Inflammatory macrophage treated with lipopolysaccharide for 1 hour (primary cell): Measurements from ENCODE around the gene CBLC.
A peak's percentile ranks its signal among the peaks of the same experiment; 100 is the strongest.

Experiments
- DNase-seq, 2 donors: peaks; one replicate each; pipeline ENCODE4 v3.0.0-alpha.2; 2020 to 2022

The CBLC gene, protein sequence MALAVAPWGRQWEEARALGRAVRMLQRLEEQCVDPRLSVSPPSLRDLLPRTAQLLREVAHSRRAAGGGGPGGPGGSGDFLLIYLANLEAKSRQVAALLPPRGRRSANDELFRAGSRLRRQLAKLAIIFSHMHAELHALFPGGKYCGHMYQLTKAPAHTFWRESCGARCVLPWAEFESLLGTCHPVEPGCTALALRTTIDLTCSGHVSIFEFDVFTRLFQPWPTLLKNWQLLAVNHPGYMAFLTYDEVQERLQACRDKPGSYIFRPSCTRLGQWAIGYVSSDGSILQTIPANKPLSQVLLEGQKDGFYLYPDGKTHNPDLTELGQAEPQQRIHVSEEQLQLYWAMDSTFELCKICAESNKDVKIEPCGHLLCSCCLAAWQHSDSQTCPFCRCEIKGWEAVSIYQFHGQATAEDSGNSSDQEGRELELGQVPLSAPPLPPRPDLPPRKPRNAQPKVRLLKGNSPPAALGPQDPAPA

DNA sequence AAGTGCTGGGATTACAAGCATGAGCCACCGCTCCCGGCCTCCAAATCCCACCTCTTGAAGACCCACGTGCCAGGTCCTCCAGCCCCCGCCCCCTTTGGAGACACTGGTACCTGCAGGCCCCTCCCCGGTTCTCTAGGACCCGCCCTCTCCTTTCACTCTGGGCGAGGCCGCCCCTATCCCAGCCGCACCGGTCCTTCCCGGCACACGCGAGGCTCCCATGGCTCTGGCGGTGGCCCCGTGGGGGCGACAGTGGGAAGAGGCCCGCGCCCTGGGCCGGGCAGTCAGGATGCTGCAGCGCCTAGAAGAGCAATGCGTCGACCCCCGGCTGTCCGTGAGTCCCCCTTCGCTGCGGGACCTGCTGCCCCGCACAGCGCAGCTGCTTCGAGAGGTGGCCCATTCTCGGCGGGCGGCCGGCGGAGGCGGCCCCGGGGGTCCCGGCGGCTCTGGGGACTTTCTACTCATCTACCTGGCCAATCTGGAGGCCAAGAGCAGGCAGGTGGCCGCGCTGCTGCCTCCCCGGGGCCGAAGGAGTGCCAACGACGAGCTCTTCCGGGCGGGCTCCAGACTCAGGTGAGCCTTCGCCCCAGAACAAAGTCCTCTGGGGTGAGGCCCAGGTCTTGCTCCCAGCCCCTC, at the start of gene CBLC:
Gene CBLC, plus strand, starts transcription at position 176 of the 633 bp plus-strand sequence. Its CDS starts 42 bp downstream, at position 218.
- DNase-seq, result no peak

DNA sequence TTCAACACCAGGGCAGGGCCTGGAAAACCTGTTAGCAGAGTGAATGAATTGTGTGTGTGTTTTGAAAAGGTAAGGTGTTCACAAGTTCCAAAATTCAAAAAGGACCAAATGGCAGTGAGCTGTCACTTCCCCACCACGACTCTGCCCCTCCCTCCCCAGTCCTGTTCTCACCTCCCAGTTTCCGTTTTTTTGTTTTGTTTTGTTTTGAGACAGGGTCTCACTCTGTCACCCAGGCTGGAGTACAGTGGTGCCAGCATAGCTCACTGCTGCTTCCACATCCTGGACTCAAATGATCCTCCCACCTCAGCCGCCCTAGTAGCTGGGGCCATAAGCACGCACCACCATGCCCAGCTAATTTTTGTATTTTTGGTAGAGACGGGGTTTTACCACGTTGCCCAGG, 49.5 kb upstream of the CBLC start:
- no peak for DNase-seq

- DNase-seq, result no peak
Measured at GRCh38 chr19:44729516-44730033, 48.1 kb upstream of the CBLC start.

DNA sequence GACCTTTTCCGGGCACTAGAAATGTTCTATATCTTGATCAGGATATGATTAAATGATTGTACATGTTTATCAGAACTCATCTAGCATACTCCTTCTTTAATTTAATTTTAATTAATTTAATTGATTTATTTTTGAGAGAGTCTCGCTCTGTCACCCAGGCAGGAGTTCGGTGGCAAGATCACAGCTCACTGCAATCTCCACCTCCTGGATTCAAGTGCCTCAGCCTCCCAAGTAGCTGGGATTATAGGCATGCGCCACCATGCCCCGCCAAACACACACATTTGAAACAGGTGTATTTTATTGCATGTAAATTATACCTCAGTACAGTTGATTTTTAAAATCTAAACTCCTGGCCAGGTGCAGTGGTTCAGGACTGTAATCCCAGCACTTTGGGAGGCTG, 46.6 kb upstream of the CBLC start:
- no peak for DNase-seq

DNA sequence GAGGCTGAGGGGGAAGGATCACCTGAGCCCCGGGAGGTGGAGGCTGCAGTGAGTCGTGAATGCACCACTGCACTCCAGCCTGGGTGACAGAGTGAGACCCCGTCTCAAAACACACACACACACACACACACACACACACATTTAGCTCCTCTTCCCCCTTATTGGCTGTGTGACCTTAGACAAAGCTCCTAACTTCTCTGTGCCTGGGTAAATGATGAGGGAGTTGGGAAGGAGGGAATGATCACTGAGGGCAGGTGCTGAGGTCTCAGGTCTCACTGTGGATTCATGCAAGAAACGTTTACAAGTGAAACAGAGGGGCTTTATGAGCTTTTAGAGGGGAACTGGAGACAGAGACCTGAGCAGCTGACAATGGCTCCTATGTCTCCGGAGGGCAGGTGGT, 46.1 kb upstream of the CBLC start:
- no peak for DNase-seq

DNA sequence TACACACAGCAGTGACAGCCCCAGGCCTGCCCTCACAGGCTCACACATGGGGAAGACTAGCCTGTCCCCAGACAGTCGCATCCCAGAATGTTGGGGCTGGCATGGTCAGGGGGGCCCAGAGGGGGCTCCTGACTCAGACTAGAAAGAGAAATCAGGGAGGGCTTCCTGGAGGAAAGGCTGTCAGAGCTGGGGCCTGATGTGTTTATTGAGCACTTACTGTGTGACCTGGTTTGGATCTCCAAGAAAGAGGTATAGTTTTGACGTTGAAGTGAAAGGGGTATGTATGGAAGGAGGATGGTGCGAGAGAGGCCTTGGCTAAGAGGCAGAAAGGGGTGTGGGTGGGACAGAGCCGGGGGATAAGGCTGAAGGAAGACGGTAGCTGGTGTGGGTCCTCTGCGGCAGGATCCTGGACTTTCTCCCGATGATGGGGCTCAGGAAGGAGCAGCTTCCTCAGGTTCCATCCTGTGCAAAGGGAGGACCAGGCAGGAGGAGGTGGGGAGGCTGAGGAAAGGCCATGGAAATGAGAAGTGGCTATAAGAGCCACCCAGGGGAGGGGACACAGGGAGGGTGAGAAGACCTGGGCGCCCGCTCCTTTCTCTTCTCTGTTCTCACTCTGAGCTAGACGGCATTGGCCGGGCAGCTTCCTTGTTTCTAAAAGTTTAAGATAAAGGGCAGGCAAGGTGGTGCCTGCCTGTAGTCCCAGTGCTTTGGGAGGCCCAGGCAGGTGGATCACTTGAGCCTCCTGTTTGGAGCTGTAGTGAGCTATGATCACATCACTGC, 45.3 kb upstream of the CBLC start:
- DNase-seq, result no peak

DNA sequence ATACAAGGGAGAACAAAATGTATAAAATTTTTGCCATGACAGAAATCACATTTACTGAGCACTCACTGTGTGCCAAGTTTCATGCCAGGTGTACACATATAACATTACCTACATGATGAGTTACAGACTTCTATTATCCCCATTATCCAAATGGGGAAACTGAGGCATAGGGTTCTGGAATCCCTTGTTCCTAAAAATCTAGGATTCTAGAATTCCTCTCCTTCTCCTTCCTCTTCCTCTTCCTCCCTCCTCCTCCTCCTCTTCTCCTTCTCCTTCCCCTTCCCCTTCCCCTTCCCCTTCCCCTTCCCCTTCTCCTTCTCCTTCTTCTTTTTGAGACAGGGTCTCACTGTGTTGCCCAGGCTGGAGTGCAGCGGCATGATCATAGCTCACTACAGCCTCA, 43.3 kb upstream of the CBLC start:
- DNase-seq, result no peak

GRCh38 chr19:44735011-44735410, 42.7 kb upstream of the CBLC start:
- no peak for DNase-seq

- peak; percentile 29 to 77 for DNase-seq
Measured at GRCh38 chr19:44737238-44738071, 40.2 kb upstream of the CBLC start.

DNA sequence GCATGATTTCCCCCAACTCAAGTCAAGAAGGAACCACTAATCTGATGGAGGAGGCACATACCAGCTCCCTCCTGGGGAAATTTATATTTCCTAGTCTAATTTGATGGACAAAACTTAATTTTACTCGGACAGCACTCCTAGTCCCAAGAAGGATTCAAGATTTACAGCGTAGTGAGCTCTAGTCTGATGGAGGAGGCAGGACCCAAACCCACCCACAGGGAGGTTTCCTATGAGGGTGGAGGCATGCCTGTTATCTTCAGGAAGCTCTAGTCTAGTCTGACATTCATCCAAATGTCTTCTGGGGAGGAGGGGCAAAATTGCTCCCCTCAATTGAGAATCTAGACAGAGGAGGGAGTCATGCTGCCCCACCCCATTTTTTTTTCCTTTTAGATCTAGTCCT, 39.6 kb upstream of the CBLC start:
- DNase-seq, result no peak

- peak; percentile 79 to 97 for DNase-seq
Measured at GRCh38 chr19:44738603-44739558, 38.8 kb upstream of the CBLC start.

GRCh38 chr19:44740351-44740824, 37.3 kb upstream of the CBLC start:
- no peak for DNase-seq

GRCh38 chr19:44741258-44741731, 36.4 kb upstream of the CBLC start:
- no peak for DNase-seq

DNA sequence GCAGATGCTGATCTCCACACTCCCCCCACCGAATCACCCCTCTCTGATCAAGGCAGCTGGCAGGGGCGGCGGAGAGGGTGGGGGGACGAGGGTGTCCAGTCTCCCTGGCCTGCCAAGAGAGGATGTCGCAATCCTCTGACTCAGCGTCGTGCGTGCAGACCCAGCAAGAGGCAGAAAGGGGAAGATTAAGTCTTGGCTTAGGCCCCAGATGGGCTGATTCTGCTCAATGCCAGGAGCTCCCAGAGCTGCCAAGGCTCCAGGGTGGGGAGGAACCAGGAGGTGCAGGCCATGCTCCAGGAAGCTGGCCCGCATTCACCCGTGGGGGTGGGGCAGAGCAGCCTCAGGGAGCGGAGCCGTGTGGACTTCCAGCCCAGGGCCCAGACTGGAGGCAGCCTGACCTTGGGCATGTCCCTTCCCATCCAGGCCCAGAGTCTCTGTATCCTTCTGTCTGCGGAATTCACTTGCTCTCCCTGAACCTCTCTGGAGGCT, 35.8 kb upstream of the CBLC start:
- peak; percentile 95 to 97 for DNase-seq

DNA sequence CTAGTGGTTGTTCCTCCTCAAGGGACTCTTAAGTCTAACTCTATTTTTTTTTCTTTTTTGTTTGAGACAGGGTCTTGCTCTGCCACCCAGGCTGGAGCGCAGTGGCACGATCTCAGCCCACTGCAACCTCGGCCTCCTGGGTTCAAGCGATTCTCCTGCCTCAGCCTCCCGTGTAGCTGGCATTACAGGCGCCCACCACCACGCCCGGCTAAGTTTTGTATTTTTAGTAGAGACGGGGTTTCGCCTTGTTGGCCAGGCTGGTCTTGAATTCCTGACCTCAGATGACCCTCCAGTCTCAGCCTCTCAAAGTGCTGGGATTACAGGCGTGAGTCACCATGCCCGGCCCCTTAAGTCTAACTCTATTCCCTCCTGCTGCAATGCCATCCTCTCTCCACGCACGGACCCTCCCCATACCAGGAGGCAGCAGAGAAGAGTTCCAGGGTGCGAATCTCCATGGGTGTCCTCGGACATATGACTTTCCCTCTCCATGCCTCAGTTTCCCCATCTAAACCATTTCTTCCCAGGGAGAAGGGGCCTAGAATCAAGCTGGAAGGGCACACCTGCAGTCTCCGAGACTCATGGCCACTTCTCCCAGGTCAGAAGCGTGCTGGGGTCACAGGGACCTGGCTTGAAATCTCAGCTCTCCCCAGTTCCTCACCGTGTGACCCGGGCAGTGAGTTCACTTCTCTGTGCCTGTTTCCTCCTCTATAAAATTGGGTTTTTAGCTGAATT, 35.2 kb upstream of the CBLC start:
- peak in 1 of 2 donors; percentile 23 for DNase-seq

- DNase-seq, result peak in 1 of 2 donors; percentile 14
Measured at GRCh38 chr19:44744871-44745332, 32.8 kb upstream of the CBLC start.

DNA sequence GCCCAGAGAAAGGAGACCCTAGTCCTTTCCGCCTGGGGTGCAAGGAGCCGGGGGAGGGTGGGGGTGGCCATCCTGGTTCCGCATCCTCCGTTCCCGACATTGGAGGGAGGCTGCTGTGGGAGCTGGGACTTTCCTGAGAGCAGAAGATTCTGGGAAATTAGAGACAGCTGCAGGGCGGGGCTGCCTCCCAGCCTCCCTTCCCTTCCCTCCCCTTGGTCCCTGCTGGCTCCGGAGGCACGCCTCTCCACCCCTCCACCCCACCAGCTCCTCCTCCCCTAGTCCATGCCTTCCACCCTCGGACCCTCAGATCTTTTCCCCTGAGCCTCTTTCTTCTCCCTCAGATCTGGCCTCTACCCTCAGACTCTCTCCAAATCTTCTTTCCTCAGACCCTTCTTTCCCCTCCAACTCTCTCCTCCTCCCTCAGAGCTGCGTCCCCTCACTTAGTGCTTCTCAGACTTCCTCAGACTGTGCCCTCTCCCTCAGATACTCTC, 32.3 kb upstream of the CBLC start:
- peak; percentile 73 to 92 for DNase-seq

GRCh38 chr19:44745887-44746600, 31.6 kb upstream of the CBLC start:
- DNase-seq, result no peak

DNA sequence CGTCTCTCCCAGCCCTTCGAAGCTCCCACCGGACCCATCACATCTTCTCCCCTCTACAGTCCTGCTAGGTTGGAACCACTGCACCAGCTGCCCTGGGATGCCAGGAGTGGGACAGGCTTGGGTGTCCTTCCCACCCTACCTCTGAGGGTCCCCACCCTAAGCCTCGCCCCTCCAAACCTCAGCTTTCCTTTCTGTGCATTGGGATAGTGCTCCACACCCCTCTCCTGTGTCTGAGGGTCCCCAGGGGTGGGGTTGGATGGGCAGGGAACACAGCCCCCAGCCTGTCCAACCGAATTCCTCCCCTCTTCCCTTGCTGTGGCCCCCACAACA, 31.1 kb upstream of the CBLC start:
- DNase-seq, result no peak
